Tibial nerve (tissue), 4 donors: ENCODE measurements around the gene CTAG1B.
"Not testable (repeated sequence)": the region's sequence is repeated elsewhere in the genome, so short reads cannot be mapped to it uniquely, and the experiment has no call there.

Experiments
- EP300 ChIP-seq, 2 donors: sonication (generic); formaldehyde crosslinking; IDR thresholded peaks; one replicate each; pipeline ENCODE4 v1.6.1; 2017; ENCODE audit warnings: antibody characterized with exemption in 2 of 2, mild to moderate bottlenecking in 1 of 2
- POLR2A ChIP-seq, 2 donors: fragments of 450-650 bp; IDR thresholded peaks; one replicate each; pipeline ENCODE4 v1.6.1; 2017; ENCODE audit warnings: antibody characterized with exemption in 2 of 2, mild to moderate bottlenecking in 2 of 2, moderate library complexity in 2 of 2
- TF ChIP-seq, protein P1 (sequence below), 5 experiments: fragments of 200-600 bp in 3 of 5; fragments of 450-650 bp in 2 of 5; sonication (generic) in 3 of 5; IDR thresholded peaks; one replicate each; pipeline ENCODE4 v1.5.1; 2016 to 2019; ENCODE audit warnings: antibody characterized with exemption in 5 of 5, mild to moderate bottlenecking in 3 of 5, moderate library complexity in 2 of 5

DNA sequence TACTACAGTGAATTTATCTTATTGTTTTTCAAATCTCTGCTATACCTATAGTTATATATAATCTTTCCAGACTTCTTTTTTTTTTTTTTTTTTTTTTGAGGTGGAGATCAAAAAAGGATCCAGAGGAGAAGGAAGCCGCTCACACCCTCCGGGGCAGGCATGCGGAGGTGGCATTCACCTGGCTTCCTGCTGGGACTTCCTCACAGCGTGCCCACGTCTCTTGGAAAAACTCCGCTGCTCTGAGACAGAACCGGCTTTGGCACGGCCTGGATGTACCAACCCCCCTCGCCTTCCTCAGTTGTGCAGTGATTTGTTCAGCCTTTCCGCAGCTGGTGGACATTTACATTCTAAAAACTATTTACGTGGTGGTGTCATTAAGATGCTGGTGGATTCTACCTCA, 11.1 kb downstream of the CTAG1B start:
- TF ChIP-seq, protein P1, sequence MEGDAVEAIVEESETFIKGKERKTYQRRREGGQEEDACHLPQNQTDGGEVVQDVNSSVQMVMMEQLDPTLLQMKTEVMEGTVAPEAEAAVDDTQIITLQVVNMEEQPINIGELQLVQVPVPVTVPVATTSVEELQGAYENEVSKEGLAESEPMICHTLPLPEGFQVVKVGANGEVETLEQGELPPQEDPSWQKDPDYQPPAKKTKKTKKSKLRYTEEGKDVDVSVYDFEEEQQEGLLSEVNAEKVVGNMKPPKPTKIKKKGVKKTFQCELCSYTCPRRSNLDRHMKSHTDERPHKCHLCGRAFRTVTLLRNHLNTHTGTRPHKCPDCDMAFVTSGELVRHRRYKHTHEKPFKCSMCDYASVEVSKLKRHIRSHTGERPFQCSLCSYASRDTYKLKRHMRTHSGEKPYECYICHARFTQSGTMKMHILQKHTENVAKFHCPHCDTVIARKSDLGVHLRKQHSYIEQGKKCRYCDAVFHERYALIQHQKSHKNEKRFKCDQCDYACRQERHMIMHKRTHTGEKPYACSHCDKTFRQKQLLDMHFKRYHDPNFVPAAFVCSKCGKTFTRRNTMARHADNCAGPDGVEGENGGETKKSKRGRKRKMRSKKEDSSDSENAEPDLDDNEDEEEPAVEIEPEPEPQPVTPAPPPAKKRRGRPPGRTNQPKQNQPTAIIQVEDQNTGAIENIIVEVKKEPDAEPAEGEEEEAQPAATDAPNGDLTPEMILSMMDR (IDR thresholded peaks at IDR 0.05) = not testable (repeated sequence)
- TF ChIP-seq POLR2A, EP300 (IDR thresholded peaks at IDR 0.05): not testable (repeated sequence)
